Suprapubic skin (tissue), 3 donors: ENCODE data around the gene SLC16A11.

Experiments used
- CTCF ChIP-seq, 2 donors: fragments of 200-600 bp in 1 of 2; fragments of 450-650 bp in 1 of 2; sonication (generic) in 1 of 2; IDR thresholded peaks; one replicate each; pipeline ENCODE4 v1.5.1; 2016 to 2019; ENCODE audit warnings: antibody characterized with exemption in 2 of 2, mild to moderate bottlenecking in 1 of 2, moderate library complexity in 1 of 2
- EP300 ChIP-seq: sonication (generic); formaldehyde crosslinking; IDR thresholded peaks from one replicate; pipeline ENCODE4 v1.6.1; 2017; ENCODE audit warnings: antibody characterized with exemption

- TF ChIP-seq CTCF (IDR thresholded peaks at IDR 0.05) = no peak
- TF ChIP-seq EP300 = no peak
These were observed 17.3 kb downstream of the SLC16A11 start for GRCh38 chr17:7026471-7027115.
